ENCODE measurements around the gene WDR37.

The WDR37 gene

GRCh38 chr10:1134156-1134555 lies 78.0 kb downstream of the WDR37 start:
- TF ChIP-seq CTCF (IDR thresholded peaks at IDR 0.05; ENCODE audit: insufficient read depth, low read depth, low read length, missing control alignments): no peak
- DNase-seq (ENCODE audit: low read depth): no peak
- H3K4me3 ChIP-seq (ENCODE audit: low read depth, low read length): no peak overlapping the region

GRCh38 chr10:1136268-1136667 lies 80.1 kb downstream of the WDR37 start:
- no peak overlapping the region for H3K4me3 ChIP-seq (ENCODE audit: low read depth, low read length)
- no peak for TF ChIP-seq CTCF (IDR thresholded peaks at IDR 0.05; ENCODE audit: insufficient read depth, low read depth, low read length, missing control alignments)
- no peak for DNase-seq (ENCODE audit: low read depth)

- TF ChIP-seq CTCF (IDR thresholded peaks at IDR 0.05; ENCODE audit: insufficient read depth, low read depth, low read length, missing control alignments): no peak
- H3K4me3 ChIP-seq (ENCODE audit: low read depth, low read length): no peak overlapping the region
- no peak for DNase-seq (ENCODE audit: low read depth)
Observed at GRCh38 chr10:1137499-1138163, 81.4 kb downstream of the WDR37 start.

GRCh38 chr10:1138529-1138928 lies 82.3 kb downstream of the WDR37 start:
- no peak for TF ChIP-seq CTCF (IDR thresholded peaks at IDR 0.05; ENCODE audit: insufficient read depth, low read depth, low read length, missing control alignments)
- DNase-seq (ENCODE audit: low read depth): no peak
- H3K4me3 ChIP-seq (ENCODE audit: low read depth, low read length): no peak overlapping the region

GRCh38 chr10:1141261-1141660 lies 85.1 kb downstream of the WDR37 start:
- no peak for DNase-seq (ENCODE audit: low read depth)
- TF ChIP-seq CTCF (IDR thresholded peaks at IDR 0.05; ENCODE audit: insufficient read depth, low read depth, low read length, missing control alignments): no peak
- no peak overlapping the region for H3K4me3 ChIP-seq (ENCODE audit: low read depth, low read length)

- no peak for DNase-seq (ENCODE audit: low read depth)
- H3K4me3 ChIP-seq (ENCODE audit: low read depth, low read length): no peak overlapping the region
- TF ChIP-seq CTCF (IDR thresholded peaks at IDR 0.05; ENCODE audit: insufficient read depth, low read depth, low read length, missing control alignments): no peak
Observed at GRCh38 chr10:1141701-1142100, 85.5 kb downstream of the WDR37 start.

GRCh38 chr10:1142596-1142995 lies 86.4 kb downstream of the WDR37 start:
- no peak for DNase-seq (ENCODE audit: low read depth)
- TF ChIP-seq CTCF (IDR thresholded peaks at IDR 0.05; ENCODE audit: insufficient read depth, low read depth, low read length, missing control alignments): peak; percentile 24
- H3K4me3 ChIP-seq (ENCODE audit: low read depth, low read length): no peak overlapping the region
